Omental fat pad (tissue), 4 donors: ENCODE data around the gene SYNGAP1. TPM values are rescaled to one million over a fixed set of nuclear protein-coding genes. Genes with fewer than 3 reads are reported as not detected.

Experiments
- ATAC-seq: fragments of 150-250 bp; one replicate; pipeline ENCODE4 v1.9.1; 2016; ENCODE audit warnings: mild to moderate bottlenecking, moderate library complexity; ENCODE audit not compliant: low FRiP score
- DNase-seq: peaks from one replicate; pipeline ENCODE4 v3.0.0-alpha.2; 2019; ENCODE audit warnings: low spot score
- total RNA-seq, 4 donors: library from RNA; depleted of rRNA; stranded (reverse); fragments of >200 nt; gene quantifications; one replicate each; pipeline ENCODE4 v1.1.0, GENCODE V29; 2016
- TF ChIP-seq, protein P1 (sequence below), 3 donors: fragments of 450-650 bp; IDR thresholded peaks; one replicate each; pipeline ENCODE4 v1.5.1; 2016 to 2017; ENCODE audit warnings: antibody characterized with exemption in 3 of 3, mild to moderate bottlenecking in 3 of 3, moderate library complexity in 2 of 3

Gene SYNGAP1
- total RNA-seq, 4 donors from 2014 or later: 8.8 to 12.3 (median 10.3) TPM

DNA sequence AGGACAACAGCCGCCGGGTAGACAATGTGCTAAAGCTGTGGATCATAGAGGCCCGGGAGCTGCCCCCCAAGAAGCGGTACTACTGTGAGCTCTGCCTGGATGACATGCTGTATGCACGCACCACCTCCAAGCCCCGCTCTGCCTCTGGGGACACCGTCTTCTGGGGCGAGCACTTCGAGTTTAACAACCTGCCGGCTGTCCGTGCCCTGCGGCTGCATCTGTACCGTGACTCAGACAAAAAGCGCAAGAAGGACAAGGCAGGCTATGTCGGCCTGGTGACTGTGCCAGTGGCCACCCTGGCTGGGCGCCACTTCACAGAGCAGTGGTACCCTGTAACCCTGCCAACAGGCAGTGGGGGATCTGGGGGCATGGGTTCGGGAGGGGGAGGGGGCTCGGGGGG, 17.8 kb downstream of the SYNGAP1 start:
- TF ChIP-seq, protein P1, sequence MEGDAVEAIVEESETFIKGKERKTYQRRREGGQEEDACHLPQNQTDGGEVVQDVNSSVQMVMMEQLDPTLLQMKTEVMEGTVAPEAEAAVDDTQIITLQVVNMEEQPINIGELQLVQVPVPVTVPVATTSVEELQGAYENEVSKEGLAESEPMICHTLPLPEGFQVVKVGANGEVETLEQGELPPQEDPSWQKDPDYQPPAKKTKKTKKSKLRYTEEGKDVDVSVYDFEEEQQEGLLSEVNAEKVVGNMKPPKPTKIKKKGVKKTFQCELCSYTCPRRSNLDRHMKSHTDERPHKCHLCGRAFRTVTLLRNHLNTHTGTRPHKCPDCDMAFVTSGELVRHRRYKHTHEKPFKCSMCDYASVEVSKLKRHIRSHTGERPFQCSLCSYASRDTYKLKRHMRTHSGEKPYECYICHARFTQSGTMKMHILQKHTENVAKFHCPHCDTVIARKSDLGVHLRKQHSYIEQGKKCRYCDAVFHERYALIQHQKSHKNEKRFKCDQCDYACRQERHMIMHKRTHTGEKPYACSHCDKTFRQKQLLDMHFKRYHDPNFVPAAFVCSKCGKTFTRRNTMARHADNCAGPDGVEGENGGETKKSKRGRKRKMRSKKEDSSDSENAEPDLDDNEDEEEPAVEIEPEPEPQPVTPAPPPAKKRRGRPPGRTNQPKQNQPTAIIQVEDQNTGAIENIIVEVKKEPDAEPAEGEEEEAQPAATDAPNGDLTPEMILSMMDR (IDR thresholded peaks at IDR 0.05): no peak
- ATAC-seq: no peak
- DNase-seq: no peak

DNA sequence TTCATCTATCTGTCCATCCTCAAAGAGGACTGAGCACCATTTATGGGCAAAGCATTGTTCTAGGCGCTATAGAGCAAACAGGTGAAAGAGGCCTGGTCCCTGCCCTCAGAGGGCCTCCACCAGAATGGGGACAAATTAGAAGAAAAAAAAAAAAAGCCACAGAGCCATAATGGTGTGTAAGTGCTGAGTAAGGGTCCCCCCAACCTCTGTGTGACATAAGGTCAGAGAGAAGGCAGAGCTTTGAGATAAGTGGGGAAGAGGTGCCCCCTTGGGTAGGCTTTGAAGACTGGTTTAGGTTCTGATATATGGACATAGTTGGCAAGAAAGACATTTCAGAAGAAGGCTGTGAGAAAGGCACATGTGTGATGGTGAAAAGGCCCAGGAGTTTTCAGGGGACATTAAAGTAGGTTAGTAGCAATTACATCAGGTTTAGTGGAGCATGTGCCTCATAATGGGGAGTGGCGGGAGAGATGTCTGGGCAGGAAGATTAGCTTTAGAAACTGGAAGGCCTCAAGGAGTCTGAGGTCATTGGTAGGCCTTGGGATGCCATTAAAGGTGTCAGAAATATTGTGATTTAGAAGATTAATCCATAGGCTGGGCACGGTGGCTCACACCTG, 19.2 kb downstream of the SYNGAP1 start:
- no peak for DNase-seq
- TF ChIP-seq, protein P1 (IDR thresholded peaks at IDR 0.05): no peak

DNA sequence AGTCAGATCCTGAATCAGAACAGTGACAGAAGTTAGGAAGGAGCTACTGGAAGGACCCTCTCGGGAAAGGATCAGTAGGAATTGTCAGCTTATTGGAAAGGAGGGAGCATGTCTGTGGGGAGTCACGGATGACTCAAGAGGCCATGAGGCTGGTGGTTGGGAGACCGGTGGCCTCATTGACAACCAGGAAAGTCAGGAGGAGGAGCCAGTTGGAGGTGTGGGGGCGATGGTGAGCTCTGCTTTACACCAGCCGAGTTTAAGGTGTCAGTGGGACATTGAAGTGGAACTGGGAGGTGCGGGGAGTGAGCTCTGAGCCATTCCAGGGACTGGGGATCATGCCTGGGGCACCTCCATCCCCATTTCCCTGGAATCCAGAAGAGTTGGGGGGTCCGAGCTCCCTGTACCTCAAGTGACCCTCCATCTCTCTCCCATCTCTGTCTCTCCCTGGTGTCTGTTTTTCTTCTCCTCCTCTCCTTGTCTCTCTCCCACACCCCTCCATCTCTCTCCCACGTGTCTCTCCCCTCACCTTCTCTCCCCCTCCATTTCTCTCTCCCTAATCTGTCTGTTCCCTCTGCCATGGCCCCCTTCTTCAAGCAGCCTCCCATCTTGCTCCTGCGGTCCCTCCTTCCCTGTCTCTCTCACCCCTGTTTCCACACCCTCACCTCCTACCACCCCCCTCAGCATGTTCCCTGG, 20.2 kb downstream of the SYNGAP1 start:
- no peak for DNase-seq
- TF ChIP-seq, protein P1 (IDR thresholded peaks at IDR 0.05): no peak
- no peak for ATAC-seq

More for the DNA sequence above, 19.2 kb downstream of the SYNGAP1 start:
- no peak for ATAC-seq

DNA sequence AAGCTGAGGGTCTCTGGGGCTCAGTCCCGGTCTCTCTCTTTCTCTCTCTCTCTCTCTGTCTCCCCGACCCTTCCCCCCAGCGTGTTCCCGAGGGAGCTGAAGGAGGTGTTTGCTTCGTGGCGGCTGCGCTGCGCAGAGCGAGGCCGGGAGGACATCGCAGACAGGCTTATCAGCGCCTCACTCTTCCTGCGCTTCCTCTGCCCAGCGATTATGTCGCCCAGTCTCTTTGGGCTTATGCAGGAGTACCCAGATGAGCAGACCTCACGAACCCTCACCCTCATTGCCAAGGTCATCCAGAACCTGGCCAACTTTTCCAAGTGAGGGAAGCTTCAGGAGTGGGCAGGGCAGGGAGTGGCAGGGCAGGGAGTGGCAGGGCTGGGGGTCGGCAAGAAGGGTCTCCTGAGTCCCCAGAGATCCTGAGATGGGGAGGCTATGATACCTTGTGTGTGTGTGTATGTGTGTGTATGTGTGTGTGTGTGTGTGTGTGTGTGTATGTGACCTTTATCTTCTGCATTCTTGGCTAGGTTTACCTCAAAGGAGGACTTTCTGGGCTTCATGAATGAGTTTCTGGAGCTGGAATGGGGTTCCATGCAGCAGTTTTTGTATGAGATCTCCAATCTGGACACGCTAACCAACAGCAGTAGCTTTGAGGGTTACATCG, 20.9 kb downstream of the SYNGAP1 start:
- TF ChIP-seq, protein P1 (IDR thresholded peaks at IDR 0.05): no peak
- no peak for ATAC-seq
- no peak for DNase-seq

DNA sequence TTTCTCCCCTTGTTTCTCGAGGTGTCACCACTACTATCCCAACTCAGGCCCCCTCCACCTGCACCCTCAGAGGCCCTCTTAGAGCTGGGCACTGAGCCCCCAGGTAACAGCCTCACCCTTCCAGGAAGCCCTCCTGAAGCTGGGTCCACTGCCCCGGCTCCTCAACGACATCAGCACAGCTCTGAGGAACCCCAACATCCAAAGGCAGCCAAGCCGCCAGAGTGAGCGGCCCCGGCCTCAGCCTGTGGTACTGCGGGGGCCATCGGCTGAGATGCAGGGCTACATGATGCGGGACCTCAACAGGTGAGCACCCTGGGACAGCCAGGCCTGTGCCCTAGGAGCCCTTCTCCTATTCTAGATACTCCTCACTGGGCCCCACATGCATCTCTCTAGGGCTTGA, 21.6 kb downstream of the SYNGAP1 start:
- TF ChIP-seq, protein P1 (IDR thresholded peaks at IDR 0.05): no peak
- DNase-seq: no peak
- ATAC-seq: no peak

DNA sequence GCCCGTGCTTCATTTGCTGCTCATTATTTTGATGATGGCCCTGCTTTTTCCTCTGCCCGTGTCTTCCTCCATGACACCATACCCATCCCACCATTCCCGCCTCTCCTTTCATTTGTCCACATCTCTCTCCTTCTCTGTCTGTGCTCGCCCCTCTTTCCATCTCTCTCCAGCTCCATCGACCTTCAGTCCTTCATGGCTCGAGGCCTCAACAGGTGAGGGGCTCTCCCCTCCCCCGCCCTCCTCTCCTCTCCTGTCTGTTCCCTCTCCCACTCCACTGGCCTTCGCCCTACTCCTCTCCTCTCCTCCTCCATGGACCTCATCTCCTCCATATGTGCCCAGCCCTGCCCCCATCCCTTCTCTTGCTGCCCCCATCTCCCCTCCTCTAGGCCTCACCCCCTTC, 22.4 kb downstream of the SYNGAP1 start:
- DNase-seq (no peak), ATAC-seq (no peak)
- TF ChIP-seq, protein P1 (IDR thresholded peaks at IDR 0.05): no peak
